HepG2 (cell line): ENCODE data around the gene INO80E. TPM values are rescaled to one million over a fixed set of nuclear protein-coding genes. Genes with fewer than 3 reads are reported as not detected.
"Not testable (repeated sequence)": the region's sequence is repeated elsewhere in the genome, so short reads cannot be mapped to it uniquely, and the experiment has no call there.

Experiments used
- ATAC-seq: fragments of 200-7000 bp; cut with Tn5 transposase; 3 replicates; pipeline ENCODE4 v1.9.1; 2020; ENCODE audit warnings: mild to moderate bottlenecking, moderate library complexity
- BruUV-seq: library from RNA; stranded (reverse); fragments of 400-500 nt; replicated peaks from 2 replicates; lab custom pipeline; 2021; lab: Mats Ljungman, UMichigan
- CTCF ChIA-PET: fragments of 300-600 bp; formaldehyde crosslinking; extraction: SDS; loops from one replicate; lab custom pipeline; 2021; ENCODE audit warnings: low total read pairs, inconsistent platforms, low intra/inter-chr PET ratio; lab: Yijun Ruan, JAX
- POLR2A ChIA-PET: fragments of 350-600 bp; sonication (Branson Sonifier 250); formaldehyde crosslinking; loops from one replicate; lab custom pipeline; 2020; ENCODE audit warnings: antibody characterized with exemption, inconsistent platforms; lab: Yijun Ruan, JAX
- DNase-seq: peaks from one replicate; pipeline ENCODE4 v3.0.0-alpha.2; 2015; ENCODE audit warnings: low spot score
- FAIRE-seq: peaks from 3 replicates; lab custom pipeline; 2011; peaks lifted over from hg19 to GRCh38; lab: Jason Lieb, UNC
- H2AFZ ChIP-seq: one replicate; pipeline ENCODE4 v1.6.1; 2011; ENCODE audit warnings: low read length, inconsistent platforms
- H3K27ac ChIP-seq: fragments of 300-600 bp; 3 replicates; pipeline ENCODE4 v1.8.0; 2011; ENCODE audit warnings: mixed run types, mild to moderate bottlenecking, mixed read lengths, low read length, inconsistent platforms; ENCODE audit not compliant: insufficient read depth; ENCODE audit errors: extremely low read length
- H3K27me3 ChIP-seq, 2 experiments: fragments of 200-600 bp in 1 of 2; 2 replicates in 1 of 2; 3 replicates in 1 of 2; pipeline versions ENCODE4 v1.6.0 to v1.8.0; 2011; ENCODE audit warnings: low read length in 2 of 2, mild to moderate bottlenecking in 2 of 2, moderate library complexity in 2 of 2, inconsistent platforms in 1 of 2; ENCODE audit not compliant: insufficient read depth in 2 of 2, control insufficient read depth in 1 of 2
- H3K36me3 ChIP-seq, 2 experiments: fragments of 200-600 bp in 1 of 2; replicated peaks in 1 of 2; 2 replicates in 1 of 2; 3 replicates in 1 of 2; pipeline versions ENCODE4 v1.5.1 to v1.8.0; 2011; ENCODE audit warnings: low read length in 2 of 2, inconsistent platforms in 1 of 2; ENCODE audit not compliant: insufficient read depth in 2 of 2, control insufficient read depth in 1 of 2
- H3K4me1 ChIP-seq: 2 replicates; pipeline ENCODE4 v1.5.1; 2012; ENCODE audit warnings: low read length, inconsistent platforms; ENCODE audit not compliant: insufficient read depth
- H3K4me2 ChIP-seq: 2 replicates; pipeline ENCODE4 v1.6.0; 2011; ENCODE audit warnings: low read depth, low read length, inconsistent platforms
- H3K4me3 ChIP-seq, 3 experiments: fragments of 200-600 bp in 1 of 3; sonication (generic), shearing (Covaris generic) in 1 of 3; replicated peaks in 1 of 3; 2 replicates each; pipeline ENCODE4 v1.5.1; 2011 to 2016; ENCODE audit warnings: low read length in 3 of 3, inconsistent platforms in 2 of 3, low read depth in 2 of 3, mild to moderate bottlenecking in 2 of 3, control low read depth in 1 of 3, mixed read lengths in 1 of 3; ENCODE audit not compliant: insufficient read depth in 1 of 3
- H3K79me2 ChIP-seq: one replicate; pipeline ENCODE4 v1.6.1; 2011; ENCODE audit warnings: low read length, inconsistent platforms; ENCODE audit not compliant: insufficient read depth
- H3K9ac ChIP-seq: 2 replicates; pipeline ENCODE4 v1.6.0; 2011; ENCODE audit warnings: mild to moderate bottlenecking, low read depth, low read length, inconsistent platforms; ENCODE audit not compliant: insufficient read depth
- H3K9me3 ChIP-seq: 2 replicates; pipeline ENCODE4 v1.5.1; 2012; ENCODE audit warnings: mild to moderate bottlenecking, low read length
- H4K20me1 ChIP-seq: 2 replicates; pipeline ENCODE4 v1.6.0; 2011; ENCODE audit warnings: inconsistent platforms, mild to moderate bottlenecking, low read length, moderate library complexity; ENCODE audit not compliant: insufficient read depth
- ARHGAP35 ChIP-seq: sonication (generic); formaldehyde crosslinking; IDR thresholded peaks from 2 replicates; pipeline ENCODE4 v1.9.0; 2022; ENCODE audit warnings: mild to moderate bottlenecking, inconsistent platforms, moderate library complexity, missing genetic modification reagents, borderline replicate concordance
- SAFB2 ChIP-seq: sonication (generic); formaldehyde crosslinking; IDR thresholded peaks from 2 replicates; pipeline ENCODE4 v1.5.1; 2020; ENCODE audit warnings: missing genetic modification reagents, low read depth, mild to moderate bottlenecking, borderline replicate concordance
- THAP11 ChIP-seq: IDR thresholded peaks from 2 replicates; pipeline ENCODE4 v1.6.1; 2016; ENCODE audit warnings: missing biosample characterization, missing genetic modification reagents
- ZNF775 ChIP-seq: sonication (generic); formaldehyde crosslinking; IDR thresholded peaks from 2 replicates; pipeline ENCODE4 v1.4.0; 2020; ENCODE audit warnings: missing genetic modification reagents, mild to moderate bottlenecking, moderate library complexity, borderline replicate concordance
- WGBS: methylation state at CpG from one replicate; pipeline ENCODE4 v1.1.6; 2017; ENCODE audit warnings: low lambda C conversion rate; 5-methylcytosine and 5-hydroxymethylcytosine counted together
- in situ Hi-C: cut with HindIII; loops from 2 replicates; pipeline ENCODE4 v1.10.0; 2017; ENCODE audit warnings: low pct_unique_long_range_greater_than_20kb; ENCODE audit not compliant: extremely low pct_ligation_motif_present
- intact Hi-C: fragments of 100-400 bp; cut with micrococcal nuclease; formaldehyde crosslinking; loops from one replicate; pipeline ENCODE4 v1.10.0; 2022; ENCODE audit not compliant: unreplicated experiment
- polyA plus RNA-seq, 8 experiments: library from polyadenylated mRNA; depleted of rRNA in 3 of 8; stranded (reverse) in 7 of 8; unstranded in 1 of 8; fragments of >200 nt; fragmentation: Illumina TruSeq in 4 of 8; extraction: Trizol in 4 of 8; gene quantifications; 2 replicates each; pipeline versions ENCODE4 v1.2.1 to v1.2.3, GENCODE V29; 2011 to 2016; ENCODE audit warnings: low read depth in 4 of 8, missing spikeins in 1 of 8, mixed read lengths in 1 of 8; ENCODE audit not compliant: insufficient read depth in 1 of 8
- total RNA-seq, 5 experiments: library from RNA; depleted of rRNA; stranded (reverse); fragments of >200 nt; fragmentation: Illumina TruSeq; extraction: Trizol; gene quantifications; 2 replicates each; pipeline ENCODE4 v1.2.3, GENCODE V29; 2016; ENCODE audit warnings: low read depth in 1 of 5
- TF ChIP-seq, protein P1 (sequence below): IDR thresholded peaks from 2 replicates; pipeline ENCODE4 v1.6.1; 2016
- TF ChIP-seq, protein P2 (sequence below): sonication (generic); formaldehyde crosslinking; IDR thresholded peaks from 2 replicates; pipeline ENCODE4 v1.4.0; 2020; ENCODE audit warnings: mild to moderate bottlenecking, missing genetic modification reagents, borderline replicate concordance
- TF ChIP-seq, protein P3 (sequence below): sonication (generic); formaldehyde crosslinking; IDR thresholded peaks from 2 replicates; pipeline ENCODE4 v1.8.0; 2022; ENCODE audit warnings: mild to moderate bottlenecking, missing genetic modification reagents; ENCODE audit not compliant: insufficient replicate concordance
- TF ChIP-seq, protein P4 (sequence below): sonication (generic); formaldehyde crosslinking; IDR thresholded peaks from 2 replicates; pipeline ENCODE4 v1.4.0; 2020; ENCODE audit warnings: low read depth, mild to moderate bottlenecking, missing genetic modification reagents

The INO80E gene
- total and polyA plus RNA-seq, 2 of the 13 experiments (the other 11 are each of a cell fraction or from before 2014, with no cell fraction given) = 25.8 to 45.6 TPM

DNA sequence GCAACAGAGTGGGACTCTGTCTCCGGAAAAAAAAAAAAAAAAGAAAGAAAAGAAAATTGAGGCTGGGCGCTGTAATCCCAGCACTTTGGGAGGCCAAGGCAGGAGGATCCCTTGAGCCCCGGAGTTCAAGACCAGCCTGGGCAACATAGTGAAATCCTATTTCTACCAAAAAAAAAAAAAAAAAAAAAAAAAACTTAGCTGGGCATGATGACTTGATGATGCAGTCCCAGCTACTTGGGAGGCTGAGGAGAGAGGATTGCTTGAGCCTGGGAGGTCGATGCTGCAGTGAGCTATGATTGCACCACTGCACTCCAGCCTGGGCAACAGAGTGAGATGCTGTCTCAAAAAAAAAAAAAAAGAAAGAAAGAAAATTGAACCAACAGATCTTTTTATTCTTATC is 21.9 kb downstream of the INO80E start:
- H3K9ac ChIP-seq, DNase-seq, H3K9me3 ChIP-seq, H3K36me3 ChIP-seq, H3K27ac ChIP-seq, H3K4me2 ChIP-seq, ATAC-seq, intact Hi-C loops, H3K79me2 ChIP-seq, BruUV-seq, H2AFZ ChIP-seq, H4K20me1 ChIP-seq, FAIRE-seq, CTCF ChIA-PET, H3K4me3 ChIP-seq, in situ Hi-C loops: not testable (repeated sequence)
- POLR2A ChIA-PET = interaction anchor here (0.6 kb wide), 1 partner anchor 45 kb away, joined by 3 read pairs; no protein-coding TSS in a partner anchor
- 50% methylated on average over 4 of the region's 4 CpGs for WGBS
- H3K4me1 ChIP-seq = peaks cover 22% of the 10 kb centered on the region
- H3K27me3 ChIP-seq = peaks cover under 1 to 19% of the 10 kb centered on the region in 2 experiments; a peak in 4 of 5 replicates

DNA sequence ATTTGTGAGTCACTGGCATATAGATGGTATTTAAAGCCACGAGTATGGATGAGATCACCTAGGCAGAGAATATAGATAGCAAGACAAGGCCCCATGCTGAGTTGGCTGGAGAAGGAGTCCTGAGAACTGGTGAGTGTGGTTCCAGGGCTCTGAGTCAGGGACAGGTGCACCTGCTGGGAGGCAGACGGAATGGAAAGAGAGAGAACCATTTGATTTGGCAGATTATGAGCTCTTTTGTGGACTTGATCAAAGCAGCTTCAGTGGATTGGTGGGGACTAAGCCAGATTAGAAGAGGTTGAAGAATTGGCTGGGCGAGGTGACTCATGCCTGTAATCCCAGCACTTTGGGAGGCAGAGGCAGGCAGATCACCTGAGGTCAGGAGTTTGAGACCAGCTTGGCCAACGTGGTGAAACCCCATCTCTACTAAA is 22.7 kb downstream of the INO80E start:
- no peak for ATAC-seq
- no peak for FAIRE-seq
- 27% methylated on average over 4 of the region's 4 CpGs for WGBS
- Histone ChIP-seq H2AFZ (no peak overlapping the region), H3K36me3 (no peaks in the 10 kb centered on the region), H3K79me2 (no peaks in the 10 kb centered on the region), H3K9ac (no peak overlapping the region), H3K9me3 (no peaks in the 10 kb centered on the region), H3K4me1 (peaks cover 22% of the 10 kb centered on the region), H3K4me2 (no peak overlapping the region), H3K27me3 (peaks cover 6 to 27% of the 10 kb centered on the region in 2 experiments), H4K20me1 (no peaks in the 10 kb centered on the region), H3K4me3 (no peak overlapping the region), H3K27ac (no peak overlapping the region)
- BruUV-seq = no TSS peak
- in situ Hi-C loops = no loop called here
- POLR2A ChIA-PET = no interaction called here
- intact Hi-C loops = no loop called here
- CTCF ChIA-PET = no interaction called here
- DNase-seq = no peak
- TF ChIP-seq, protein P1, sequence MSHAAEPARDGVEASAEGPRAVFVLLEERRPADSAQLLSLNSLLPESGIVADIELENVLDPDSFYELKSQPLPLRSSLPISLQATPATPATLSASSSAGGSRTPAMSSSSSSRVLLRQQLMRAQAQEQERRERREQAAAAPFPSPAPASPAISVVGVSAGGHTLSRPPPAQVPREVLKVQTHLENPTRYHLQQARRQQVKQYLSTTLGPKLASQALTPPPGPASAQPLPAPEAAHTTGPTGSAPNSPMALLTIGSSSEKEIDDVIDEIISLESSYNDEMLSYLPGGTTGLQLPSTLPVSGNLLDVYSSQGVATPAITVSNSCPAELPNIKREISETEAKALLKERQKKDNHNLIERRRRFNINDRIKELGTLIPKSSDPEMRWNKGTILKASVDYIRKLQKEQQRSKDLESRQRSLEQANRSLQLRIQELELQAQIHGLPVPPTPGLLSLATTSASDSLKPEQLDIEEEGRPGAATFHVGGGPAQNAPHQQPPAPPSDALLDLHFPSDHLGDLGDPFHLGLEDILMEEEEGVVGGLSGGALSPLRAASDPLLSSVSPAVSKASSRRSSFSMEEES (CRISPR knock-in tag) = no peak
- TF ChIP-seq THAP11 (CRISPR knock-in tag) (no peak), ZNF775 (no peak), SAFB2 (CRISPR knock-in tag) (no peak), ARHGAP35 (CRISPR knock-in tag) (no peak)
- TF ChIP-seq, protein P2, sequence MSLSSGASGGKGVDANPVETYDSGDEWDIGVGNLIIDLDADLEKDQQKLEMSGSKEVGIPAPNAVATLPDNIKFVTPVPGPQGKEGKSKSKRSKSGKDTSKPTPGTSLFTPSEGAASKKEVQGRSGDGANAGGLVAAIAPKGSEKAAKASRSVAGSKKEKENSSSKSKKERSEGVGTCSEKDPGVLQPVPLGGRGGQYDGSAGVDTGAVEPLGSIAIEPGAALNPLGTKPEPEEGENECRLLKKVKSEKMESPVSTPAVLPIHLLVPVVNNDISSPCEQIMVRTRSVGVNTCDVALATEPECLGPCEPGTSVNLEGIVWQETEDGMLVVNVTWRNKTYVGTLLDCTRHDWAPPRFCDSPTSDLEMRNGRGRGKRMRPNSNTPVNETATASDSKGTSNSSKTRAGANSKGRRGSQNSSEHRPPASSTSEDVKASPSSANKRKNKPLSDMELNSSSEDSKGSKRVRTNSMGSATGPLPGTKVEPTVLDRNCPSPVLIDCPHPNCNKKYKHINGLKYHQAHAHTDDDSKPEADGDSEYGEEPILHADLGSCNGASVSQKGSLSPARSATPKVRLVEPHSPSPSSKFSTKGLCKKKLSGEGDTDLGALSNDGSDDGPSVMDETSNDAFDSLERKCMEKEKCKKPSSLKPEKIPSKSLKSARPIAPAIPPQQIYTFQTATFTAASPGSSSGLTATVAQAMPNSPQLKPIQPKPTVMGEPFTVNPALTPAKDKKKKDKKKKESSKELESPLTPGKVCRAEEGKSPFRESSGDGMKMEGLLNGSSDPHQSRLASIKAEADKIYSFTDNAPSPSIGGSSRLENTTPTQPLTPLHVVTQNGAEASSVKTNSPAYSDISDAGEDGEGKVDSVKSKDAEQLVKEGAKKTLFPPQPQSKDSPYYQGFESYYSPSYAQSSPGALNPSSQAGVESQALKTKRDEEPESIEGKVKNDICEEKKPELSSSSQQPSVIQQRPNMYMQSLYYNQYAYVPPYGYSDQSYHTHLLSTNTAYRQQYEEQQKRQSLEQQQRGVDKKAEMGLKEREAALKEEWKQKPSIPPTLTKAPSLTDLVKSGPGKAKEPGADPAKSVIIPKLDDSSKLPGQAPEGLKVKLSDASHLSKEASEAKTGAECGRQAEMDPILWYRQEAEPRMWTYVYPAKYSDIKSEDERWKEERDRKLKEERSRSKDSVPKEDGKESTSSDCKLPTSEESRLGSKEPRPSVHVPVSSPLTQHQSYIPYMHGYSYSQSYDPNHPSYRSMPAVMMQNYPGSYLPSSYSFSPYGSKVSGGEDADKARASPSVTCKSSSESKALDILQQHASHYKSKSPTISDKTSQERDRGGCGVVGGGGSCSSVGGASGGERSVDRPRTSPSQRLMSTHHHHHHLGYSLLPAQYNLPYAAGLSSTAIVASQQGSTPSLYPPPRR = no peak
- TF ChIP-seq, protein P3, sequence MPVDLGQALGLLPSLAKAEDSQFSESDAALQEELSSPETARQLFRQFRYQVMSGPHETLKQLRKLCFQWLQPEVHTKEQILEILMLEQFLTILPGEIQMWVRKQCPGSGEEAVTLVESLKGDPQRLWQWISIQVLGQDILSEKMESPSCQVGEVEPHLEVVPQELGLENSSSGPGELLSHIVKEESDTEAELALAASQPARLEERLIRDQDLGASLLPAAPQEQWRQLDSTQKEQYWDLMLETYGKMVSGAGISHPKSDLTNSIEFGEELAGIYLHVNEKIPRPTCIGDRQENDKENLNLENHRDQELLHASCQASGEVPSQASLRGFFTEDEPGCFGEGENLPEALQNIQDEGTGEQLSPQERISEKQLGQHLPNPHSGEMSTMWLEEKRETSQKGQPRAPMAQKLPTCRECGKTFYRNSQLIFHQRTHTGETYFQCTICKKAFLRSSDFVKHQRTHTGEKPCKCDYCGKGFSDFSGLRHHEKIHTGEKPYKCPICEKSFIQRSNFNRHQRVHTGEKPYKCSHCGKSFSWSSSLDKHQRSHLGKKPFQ = no peak
- TF ChIP-seq, protein P4, sequence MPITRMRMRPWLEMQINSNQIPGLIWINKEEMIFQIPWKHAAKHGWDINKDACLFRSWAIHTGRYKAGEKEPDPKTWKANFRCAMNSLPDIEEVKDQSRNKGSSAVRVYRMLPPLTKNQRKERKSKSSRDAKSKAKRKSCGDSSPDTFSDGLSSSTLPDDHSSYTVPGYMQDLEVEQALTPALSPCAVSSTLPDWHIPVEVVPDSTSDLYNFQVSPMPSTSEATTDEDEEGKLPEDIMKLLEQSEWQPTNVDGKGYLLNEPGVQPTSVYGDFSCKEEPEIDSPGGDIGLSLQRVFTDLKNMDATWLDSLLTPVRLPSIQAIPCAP = no peak
